Panc1 (cell line): ENCODE results near the gene SSBP3. TPM values are rescaled to one million over a fixed set of nuclear protein-coding genes. Genes with fewer than 3 reads are reported as not detected.

Experiments used
- ATAC-seq: fragments of 200-7000 bp; cut with Tn5 transposase; 2 replicates; pipeline ENCODE4 v1.9.1; 2020; ENCODE audit warnings: mild to moderate bottlenecking, moderate library complexity
- BruUV-seq: library from RNA; stranded (reverse); fragments of 400-500 nt; replicated peaks from 2 replicates; lab custom pipeline; 2021; lab: Mats Ljungman, UMichigan
- CTCF ChIA-PET: fragments of 300-600 bp; sonication (Branson Sonifier 250); formaldehyde crosslinking; loops from one replicate; lab custom pipeline; 2022; ENCODE audit warnings: antibody characterized with exemption; lab: Charles Lee
- POLR2A ChIA-PET: fragments of 300-600 bp; sonication (Branson Sonifier 250); formaldehyde crosslinking; loops from one replicate; lab custom pipeline; 2022; ENCODE audit warnings: antibody characterized with exemption; lab: Charles Lee
- DNase-seq: peaks from one replicate; pipeline ENCODE4 v3.0.0-alpha.2; 2010; ENCODE audit warnings: low read depth, low spot score
- H3K27ac ChIP-seq: 2 replicates; pipeline ENCODE4 v1.5.1; 2011; ENCODE audit warnings: mild to moderate bottlenecking, low read length, inconsistent platforms
- H3K27me3 ChIP-seq: fragments of 200-500 bp; sonication (Bioruptor generic); 2 replicates; pipeline ENCODE4 v1.6.0; 2014; ENCODE audit warnings: low read length, inconsistent platforms; ENCODE audit not compliant: control insufficient read depth, insufficient read depth
- H3K36me3 ChIP-seq: fragments of 200-500 bp; sonication (Bioruptor generic); 2 replicates; pipeline ENCODE4 v1.5.1; 2014; ENCODE audit warnings: inconsistent platforms, mild to moderate bottlenecking, low read length, moderate library complexity; ENCODE audit not compliant: control insufficient read depth, insufficient read depth
- H3K4me1 ChIP-seq: 2 replicates; pipeline ENCODE4 v1.5.1; 2011; ENCODE audit warnings: inconsistent platforms, mild to moderate bottlenecking, low read length, moderate library complexity; ENCODE audit not compliant: control insufficient read depth, insufficient read depth
- H3K4me3 ChIP-seq, 2 experiments: 2 replicates each; pipeline ENCODE4 v1.5.1; 2011 to 2012; ENCODE audit warnings: low read depth in 2 of 2, low read length in 2 of 2, mild to moderate bottlenecking in 2 of 2, inconsistent platforms in 1 of 2, moderate library complexity in 1 of 2
- H3K9me3 ChIP-seq: fragments of 200-500 bp; sonication (Bioruptor generic); 2 replicates; pipeline ENCODE4 v1.5.1; 2014; ENCODE audit warnings: low read depth, mild to moderate bottlenecking, inconsistent platforms, low read length, moderate library complexity; ENCODE audit not compliant: control insufficient read depth, insufficient read depth
- CTCF ChIP-seq: fragments of 450-650 bp; IDR thresholded peaks from 2 replicates; pipeline ENCODE4 v1.5.1; 2017; ENCODE audit warnings: mild to moderate bottlenecking
- POLR2AphosphoS5 ChIP-seq: IDR thresholded peaks from 2 replicates; pipeline ENCODE4 v1.6.1; 2012; ENCODE audit warnings: mild to moderate bottlenecking, low read depth, low read length, moderate library complexity
- REST ChIP-seq, 2 experiments: IDR thresholded peaks; 2 replicates each; pipeline ENCODE4 v1.6.1; 2011 to 2012; ENCODE audit warnings: low read depth in 2 of 2, control low read depth in 1 of 2, low read length in 1 of 2, mild to moderate bottlenecking in 1 of 2, moderate library complexity in 1 of 2; ENCODE audit not compliant: insufficient read depth in 1 of 2
- SIN3A ChIP-seq: IDR thresholded peaks from 2 replicates; pipeline ENCODE4 v1.6.1; 2012; ENCODE audit warnings: low read depth, mild to moderate bottlenecking, low read length, moderate library complexity, borderline replicate concordance; ENCODE audit not compliant: insufficient read depth
- TCF7L2 ChIP-seq: IDR thresholded peaks from 2 replicates; pipeline ENCODE4 v1.6.1; 2011; ENCODE audit warnings: mild to moderate bottlenecking, low read depth, low read length, inconsistent platforms
- in situ Hi-C: cut with HindIII; loops from 2 replicates; pipeline ENCODE4 v1.10.0; 2016; ENCODE audit warnings: low sequenced_read_pairs, low pct_unique_long_range_greater_than_20kb
- intact Hi-C: fragments of 100-400 bp; cut with micrococcal nuclease; formaldehyde crosslinking; loops from one replicate; pipeline ENCODE4 v1.10.0; 2022; ENCODE audit not compliant: unreplicated experiment
- total RNA-seq: library from RNA; stranded (reverse); gene quantifications from one replicate; pipeline ENCODE4 v1.2.1, GENCODE V29; 2021; ENCODE audit not compliant: unreplicated experiment

The SSBP3 gene
- total RNA-seq, 1 experiment from 2014 or later, result 22.5 TPM

- Histone ChIP-seq H3K27ac (no peak overlapping the region), H3K27me3 (no peaks in the 10 kb centered on the region), H3K9me3 (no peaks in the 10 kb centered on the region), H3K36me3 (no peaks in the 10 kb centered on the region), H3K4me3 (no peak overlapping the region), H3K4me1 (no peaks in the 10 kb centered on the region; the same call in 1 of the 2 replicates)
- no TSS peak for BruUV-seq
- intact Hi-C loops, result no loop called here
- DNase-seq (no peak), ATAC-seq (no peak)
- TF ChIP-seq POLR2AphosphoS5, result no peak
- TF ChIP-seq REST (IDR thresholded peaks at IDR 0.05; ENCODE audit: insufficient read depth in 1 of 2, low read depth in 2 of 2, low read length in 1 of 2), result no peak
- no peak for TF ChIP-seq CTCF
- TF ChIP-seq SIN3A, result no peak
- no peak for TF ChIP-seq TCF7L2
- CTCF ChIA-PET, result no interaction called here
- in situ Hi-C loops, result no loop called here
- POLR2A ChIA-PET, result no interaction called here
These were observed 122.4 kb downstream of the SSBP3 start for GRCh38 chr1:54283635-54284385.

GRCh38 chr1:54282101-54282847, 123.9 kb downstream of the SSBP3 start:
- no peaks in the 10 kb centered on the region; the same call in 1 of the 2 replicates for H3K4me1 ChIP-seq
- no peak overlapping the region for H3K4me3 ChIP-seq
- no peak for TF ChIP-seq SIN3A
- TF ChIP-seq CTCF, result no peak
- TF ChIP-seq POLR2AphosphoS5, result no peak
- TF ChIP-seq TCF7L2, result no peak
- H3K27me3 ChIP-seq, result no peaks in the 10 kb centered on the region
- ChIA-PET CTCF (no interaction called here), POLR2A (no interaction called here)
- in situ Hi-C loops (no loop called here), intact Hi-C loops (no loop called here)
- BruUV-seq, result no TSS peak
- no peaks in the 10 kb centered on the region for H3K9me3 ChIP-seq
- H3K36me3 ChIP-seq, result no peaks in the 10 kb centered on the region
- DNase-seq (no peak), ATAC-seq (no peak)
- no peak overlapping the region for H3K27ac ChIP-seq
